WTC11 (cell line): ENCODE data around the gene KCNJ6. TPM values are rescaled to one million over a fixed set of nuclear protein-coding genes. Genes with fewer than 3 reads are reported as not detected.

Experiments used
- ATAC-seq: fragments of 200-7000 bp; cut with Tn5 transposase; 2 replicates; pipeline ENCODE4 v1.10.0; 2021; ENCODE audit warnings: mild to moderate bottlenecking, moderate library complexity
- CTCF ChIA-PET: fragments of 300-600 bp; sonication (Branson Sonifier 250); formaldehyde crosslinking; loops from one replicate; lab custom pipeline; 2021; ENCODE audit warnings: antibody characterized with exemption; lab: Charles Lee
- POLR2A ChIA-PET: fragments of 350-600 bp; sonication (Branson Sonifier 250); formaldehyde crosslinking; loops from one replicate; lab custom pipeline; 2021; ENCODE audit warnings: antibody characterized with exemption; lab: Charles Lee
- DNase-seq: peaks from one replicate; pipeline ENCODE4 v3.0.0; 2021; ENCODE audit warnings: low spot score
- H3K27ac Mint-ChIP-seq: 2 replicates; pipeline ENCODE4 v1.8.0; 2021; ENCODE audit warnings: mixed read lengths
- H3K27me3 Mint-ChIP-seq: 2 replicates; pipeline ENCODE4 v1.8.0; 2021; ENCODE audit warnings: low read depth, mild to moderate bottlenecking, moderate library complexity, mixed read lengths
- H3K36me3 Mint-ChIP-seq: 2 replicates; pipeline ENCODE4 v1.8.0; 2021; ENCODE audit warnings: mixed read lengths
- H3K4me1 Mint-ChIP-seq: 2 replicates; pipeline ENCODE4 v1.8.0; 2022; ENCODE audit warnings: mixed read lengths
- H3K4me3 Mint-ChIP-seq: 2 replicates; pipeline ENCODE4 v1.8.0; 2021; ENCODE audit warnings: mild to moderate bottlenecking, moderate library complexity, mixed read lengths
- H3K9me3 Mint-ChIP-seq: 2 replicates; pipeline ENCODE4 v1.8.0; 2021; ENCODE audit warnings: mixed read lengths
- CBFB ChIP-seq: sonication (generic); formaldehyde crosslinking; IDR thresholded peaks from 2 replicates; pipeline ENCODE4 v1.8.1; 2022; ENCODE audit warnings: mild to moderate bottlenecking, low read depth, missing genetic modification reagents
- ELF4 ChIP-seq: sonication (generic); formaldehyde crosslinking; IDR thresholded peaks from 2 replicates; pipeline ENCODE4 v1.8.1; 2022; ENCODE audit warnings: low read depth, mild to moderate bottlenecking, moderate library complexity, missing genetic modification reagents
- FOXP1 ChIP-seq: sonication (generic); formaldehyde crosslinking; IDR thresholded peaks from 2 replicates; pipeline ENCODE4 v1.8.0; 2022; ENCODE audit warnings: missing genetic modification reagents, mild to moderate bottlenecking, moderate library complexity, borderline replicate concordance
- JUN ChIP-seq: sonication (generic); formaldehyde crosslinking; IDR thresholded peaks from 2 replicates; pipeline ENCODE4 v1.8.0; 2023; ENCODE audit warnings: mild to moderate bottlenecking, missing genetic modification reagents
- NFATC4 ChIP-seq: fragments of 250-450 bp; sonication (Bioruptor Pico); IDR thresholded peaks from 2 replicates; pipeline ENCODE4 v1.9.0; 2021; ENCODE audit warnings: mild to moderate bottlenecking
- NFYB ChIP-seq: sonication (generic); formaldehyde crosslinking; conservative IDR thresholded peaks from 2 replicates; pipeline ENCODE4 v1.8.0; 2022; ENCODE audit warnings: low read depth, missing genetic modification reagents
- NR3C1 ChIP-seq: sonication (generic); formaldehyde crosslinking; conservative IDR thresholded peaks from 2 replicates; pipeline ENCODE4 v1.8.1; 2023; ENCODE audit warnings: low read depth, mild to moderate bottlenecking, missing genetic modification reagents
- RORB ChIP-seq: fragments of 250-450 bp; sonication (Bioruptor Pico); IDR thresholded peaks from 2 replicates; pipeline ENCODE4 v1.9.0; 2021; ENCODE audit warnings: mild to moderate bottlenecking
- SMAD3 ChIP-seq: sonication (generic); formaldehyde crosslinking; IDR thresholded peaks from 2 replicates; pipeline ENCODE4 v1.8.0; 2022; ENCODE audit warnings: missing genetic modification reagents, mild to moderate bottlenecking, borderline replicate concordance
- TEAD4 ChIP-seq: sonication (generic); formaldehyde crosslinking; IDR thresholded peaks from 2 replicates; pipeline ENCODE4 v1.8.0; 2022; ENCODE audit warnings: mild to moderate bottlenecking, missing genetic modification reagents
- ZNF121 ChIP-seq: sonication (generic); formaldehyde crosslinking; IDR thresholded peaks from 2 replicates; pipeline ENCODE4 v1.8.0; 2023; ENCODE audit warnings: missing genetic modification reagents
- total RNA-seq: library from RNA; stranded (reverse); gene quantifications from 3 replicates; pipeline ENCODE4 v1.2.3, GENCODE V29; 2021
- TF ChIP-seq, protein P1 (sequence below): sonication (generic); formaldehyde crosslinking; conservative IDR thresholded peaks from 2 replicates; pipeline ENCODE4 v1.8.1; 2022; ENCODE audit warnings: mild to moderate bottlenecking, missing genetic modification reagents
- TF ChIP-seq, protein P2 (sequence below): sonication (generic); formaldehyde crosslinking; IDR thresholded peaks from 2 replicates; pipeline ENCODE4 v1.8.1; 2022; ENCODE audit warnings: low read depth, missing genetic modification reagents, borderline replicate concordance
- TF ChIP-seq, protein P3 (sequence below): sonication (generic); formaldehyde crosslinking; IDR thresholded peaks from 2 replicates; pipeline ENCODE4 v1.8.0; 2022; ENCODE audit warnings: missing genetic modification reagents
- TF ChIP-seq, protein P4 (sequence below): sonication (generic); formaldehyde crosslinking; IDR thresholded peaks from 2 replicates; pipeline ENCODE4 v1.8.0; 2022; ENCODE audit warnings: mild to moderate bottlenecking, missing genetic modification reagents
- TF ChIP-seq, protein P5 (sequence below): fragments of 250-450 bp; sonication (Bioruptor Pico); IDR thresholded peaks from 2 replicates; pipeline ENCODE4 v1.9.0; 2021; ENCODE audit warnings: mild to moderate bottlenecking
- TF ChIP-seq, protein P6 (sequence below): sonication (generic); formaldehyde crosslinking; IDR thresholded peaks from 2 replicates; pipeline ENCODE4 v1.8.1; 2022; ENCODE audit warnings: mild to moderate bottlenecking, missing genetic modification reagents, moderate library complexity, borderline replicate concordance
- TF ChIP-seq, protein P7 (sequence below): sonication (generic); formaldehyde crosslinking; IDR thresholded peaks from 2 replicates; pipeline ENCODE4 v1.8.0; 2022; ENCODE audit warnings: mild to moderate bottlenecking, missing genetic modification reagents
- TF ChIP-seq, protein P8 (sequence below): sonication (generic); formaldehyde crosslinking; IDR thresholded peaks from 2 replicates; pipeline ENCODE4 v1.8.1; 2023; ENCODE audit warnings: mild to moderate bottlenecking, missing genetic modification reagents, moderate library complexity

Gene KCNJ6
- total RNA-seq, 1 experiment from 2014 or later: 0.35 TPM

DNA sequence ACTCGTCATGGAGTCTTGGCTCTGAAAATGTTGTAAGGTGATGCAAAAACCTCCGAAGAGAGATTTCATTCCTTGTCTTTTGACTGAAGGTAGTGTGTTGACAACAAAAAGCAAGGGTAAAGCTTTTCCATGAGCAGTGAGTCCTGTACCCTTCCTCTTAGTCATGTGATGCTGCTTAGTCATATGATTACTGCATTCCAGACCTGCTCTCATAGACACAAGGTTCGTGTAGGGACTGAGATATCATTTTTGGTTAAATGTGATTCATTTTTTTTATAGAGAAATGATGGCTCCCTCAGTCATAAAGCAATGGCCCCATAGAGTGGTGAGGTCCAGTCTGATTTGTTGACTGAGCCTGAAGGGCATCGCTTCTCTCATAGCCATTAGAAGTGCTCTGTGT, 9.2 kb downstream of the KCNJ6 start:
- H3K9me3 Mint-ChIP-seq: no peaks in the 10 kb centered on the region
- no peak for DNase-seq
- no peaks in the 10 kb centered on the region for H3K36me3 Mint-ChIP-seq
- no peaks in the 10 kb centered on the region for H3K27me3 Mint-ChIP-seq
- H3K4me1 Mint-ChIP-seq: no peaks in the 10 kb centered on the region
- H3K27ac Mint-ChIP-seq: no peak overlapping the region
- ChIA-PET CTCF (interaction anchor here (0.8 to 1.1 kb wide), 2 partner anchors 148 to 206 kb away, joined by 3 read pairs; no protein-coding TSS in a partner anchor), POLR2A (no interaction called here)
- no peak for ATAC-seq
- H3K4me3 Mint-ChIP-seq: no peak overlapping the region
- TF ChIP-seq, protein P1, sequence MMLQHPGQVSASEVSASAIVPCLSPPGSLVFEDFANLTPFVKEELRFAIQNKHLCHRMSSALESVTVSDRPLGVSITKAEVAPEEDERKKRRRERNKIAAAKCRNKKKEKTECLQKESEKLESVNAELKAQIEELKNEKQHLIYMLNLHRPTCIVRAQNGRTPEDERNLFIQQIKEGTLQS (CRISPR knock-in tag): no peak
- no peak for TF ChIP-seq SMAD3 (CRISPR knock-in tag)
- TF ChIP-seq, protein P2, sequence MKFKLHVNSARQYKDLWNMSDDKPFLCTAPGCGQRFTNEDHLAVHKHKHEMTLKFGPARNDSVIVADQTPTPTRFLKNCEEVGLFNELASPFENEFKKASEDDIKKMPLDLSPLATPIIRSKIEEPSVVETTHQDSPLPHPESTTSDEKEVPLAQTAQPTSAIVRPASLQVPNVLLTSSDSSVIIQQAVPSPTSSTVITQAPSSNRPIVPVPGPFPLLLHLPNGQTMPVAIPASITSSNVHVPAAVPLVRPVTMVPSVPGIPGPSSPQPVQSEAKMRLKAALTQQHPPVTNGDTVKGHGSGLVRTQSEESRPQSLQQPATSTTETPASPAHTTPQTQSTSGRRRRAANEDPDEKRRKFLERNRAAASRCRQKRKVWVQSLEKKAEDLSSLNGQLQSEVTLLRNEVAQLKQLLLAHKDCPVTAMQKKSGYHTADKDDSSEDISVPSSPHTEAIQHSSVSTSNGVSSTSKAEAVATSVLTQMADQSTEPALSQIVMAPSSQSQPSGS: no peak
- TF ChIP-seq, protein P3, sequence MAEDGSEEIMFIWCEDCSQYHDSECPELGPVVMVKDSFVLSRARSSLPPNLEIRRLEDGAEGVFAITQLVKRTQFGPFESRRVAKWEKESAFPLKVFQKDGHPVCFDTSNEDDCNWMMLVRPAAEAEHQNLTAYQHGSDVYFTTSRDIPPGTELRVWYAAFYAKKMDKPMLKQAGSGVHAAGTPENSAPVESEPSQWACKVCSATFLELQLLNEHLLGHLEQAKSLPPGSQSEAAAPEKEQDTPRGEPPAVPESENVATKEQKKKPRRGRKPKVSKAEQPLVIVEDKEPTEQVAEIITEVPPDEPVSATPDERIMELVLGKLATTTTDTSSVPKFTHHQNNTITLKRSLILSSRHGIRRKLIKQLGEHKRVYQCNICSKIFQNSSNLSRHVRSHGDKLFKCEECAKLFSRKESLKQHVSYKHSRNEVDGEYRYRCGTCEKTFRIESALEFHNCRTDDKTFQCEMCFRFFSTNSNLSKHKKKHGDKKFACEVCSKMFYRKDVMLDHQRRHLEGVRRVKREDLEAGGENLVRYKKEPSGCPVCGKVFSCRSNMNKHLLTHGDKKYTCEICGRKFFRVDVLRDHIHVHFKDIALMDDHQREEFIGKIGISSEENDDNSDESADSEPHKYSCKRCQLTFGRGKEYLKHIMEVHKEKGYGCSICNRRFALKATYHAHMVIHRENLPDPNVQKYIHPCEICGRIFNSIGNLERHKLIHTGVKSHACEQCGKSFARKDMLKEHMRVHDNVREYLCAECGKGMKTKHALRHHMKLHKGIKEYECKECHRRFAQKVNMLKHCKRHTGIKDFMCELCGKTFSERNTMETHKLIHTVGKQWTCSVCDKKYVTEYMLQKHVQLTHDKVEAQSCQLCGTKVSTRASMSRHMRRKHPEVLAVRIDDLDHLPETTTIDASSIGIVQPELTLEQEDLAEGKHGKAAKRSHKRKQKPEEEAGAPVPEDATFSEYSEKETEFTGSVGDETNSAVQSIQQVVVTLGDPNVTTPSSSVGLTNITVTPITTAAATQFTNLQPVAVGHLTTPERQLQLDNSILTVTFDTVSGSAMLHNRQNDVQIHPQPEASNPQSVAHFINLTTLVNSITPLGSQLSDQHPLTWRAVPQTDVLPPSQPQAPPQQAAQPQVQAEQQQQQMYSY (CRISPR knock-in tag): no peak
- TF ChIP-seq, protein P4, sequence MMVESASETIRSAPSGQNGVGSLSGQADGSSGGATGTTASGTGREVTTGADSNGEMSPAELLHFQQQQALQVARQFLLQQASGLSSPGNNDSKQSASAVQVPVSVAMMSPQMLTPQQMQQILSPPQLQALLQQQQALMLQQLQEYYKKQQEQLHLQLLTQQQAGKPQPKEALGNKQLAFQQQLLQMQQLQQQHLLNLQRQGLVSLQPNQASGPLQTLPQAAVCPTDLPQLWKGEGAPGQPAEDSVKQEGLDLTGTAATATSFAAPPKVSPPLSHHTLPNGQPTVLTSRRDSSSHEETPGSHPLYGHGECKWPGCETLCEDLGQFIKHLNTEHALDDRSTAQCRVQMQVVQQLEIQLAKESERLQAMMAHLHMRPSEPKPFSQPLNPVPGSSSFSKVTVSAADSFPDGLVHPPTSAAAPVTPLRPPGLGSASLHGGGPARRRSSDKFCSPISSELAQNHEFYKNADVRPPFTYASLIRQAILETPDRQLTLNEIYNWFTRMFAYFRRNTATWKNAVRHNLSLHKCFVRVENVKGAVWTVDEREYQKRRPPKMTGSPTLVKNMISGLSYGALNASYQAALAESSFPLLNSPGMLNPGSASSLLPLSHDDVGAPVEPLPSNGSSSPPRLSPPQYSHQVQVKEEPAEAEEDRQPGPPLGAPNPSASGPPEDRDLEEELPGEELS (CRISPR knock-in tag): no peak
- TF ChIP-seq, protein P5, sequence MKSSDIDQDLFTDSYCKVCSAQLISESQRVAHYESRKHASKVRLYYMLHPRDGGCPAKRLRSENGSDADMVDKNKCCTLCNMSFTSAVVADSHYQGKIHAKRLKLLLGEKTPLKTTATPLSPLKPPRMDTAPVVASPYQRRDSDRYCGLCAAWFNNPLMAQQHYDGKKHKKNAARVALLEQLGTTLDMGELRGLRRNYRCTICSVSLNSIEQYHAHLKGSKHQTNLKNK (CRISPR knock-in tag): no peak
- no peak for TF ChIP-seq NFATC4 (CRISPR knock-in tag)
- TF ChIP-seq ELF4 (CRISPR knock-in tag): no peak
- TF ChIP-seq ZNF121 (CRISPR knock-in tag): no peak
- no peak for TF ChIP-seq NFYB (CRISPR knock-in tag)
- TF ChIP-seq, protein P6, sequence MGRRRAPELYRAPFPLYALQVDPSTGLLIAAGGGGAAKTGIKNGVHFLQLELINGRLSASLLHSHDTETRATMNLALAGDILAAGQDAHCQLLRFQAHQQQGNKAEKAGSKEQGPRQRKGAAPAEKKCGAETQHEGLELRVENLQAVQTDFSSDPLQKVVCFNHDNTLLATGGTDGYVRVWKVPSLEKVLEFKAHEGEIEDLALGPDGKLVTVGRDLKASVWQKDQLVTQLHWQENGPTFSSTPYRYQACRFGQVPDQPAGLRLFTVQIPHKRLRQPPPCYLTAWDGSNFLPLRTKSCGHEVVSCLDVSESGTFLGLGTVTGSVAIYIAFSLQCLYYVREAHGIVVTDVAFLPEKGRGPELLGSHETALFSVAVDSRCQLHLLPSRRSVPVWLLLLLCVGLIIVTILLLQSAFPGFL: no peak
- no peak for TF ChIP-seq CBFB
- TF ChIP-seq FOXP1 (CRISPR knock-in tag): no peak

DNA sequence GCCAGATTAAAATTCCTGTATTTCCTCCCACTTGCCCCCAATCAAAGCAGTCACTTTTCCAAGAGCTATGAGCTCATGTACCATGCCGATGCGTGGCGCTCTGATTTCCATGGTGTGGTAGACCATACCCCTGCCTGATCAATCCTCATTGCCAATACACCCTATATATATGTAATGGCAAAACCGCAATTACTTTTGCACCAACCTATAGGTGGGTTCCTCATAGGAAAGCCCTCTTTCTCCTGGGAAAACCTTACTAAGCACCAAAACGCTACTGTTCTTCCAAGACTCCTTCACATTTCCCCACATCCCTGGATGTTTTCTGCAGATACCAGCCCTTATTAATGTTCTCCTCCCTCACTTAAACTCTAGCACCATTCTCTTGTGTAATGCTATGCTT, 11.0 kb downstream of the KCNJ6 start:
- no peak overlapping the region for H3K27ac Mint-ChIP-seq
- no peak overlapping the region for H3K4me3 Mint-ChIP-seq

More for the DNA sequence above, 11.0 kb downstream of the KCNJ6 start:
- TF ChIP-seq NR3C1 (CRISPR knock-in tag) (no peak), TEAD4 (no peak), RORB (CRISPR knock-in tag) (no peak), JUN (CRISPR knock-in tag) (no peak)
- TF ChIP-seq, protein P7, sequence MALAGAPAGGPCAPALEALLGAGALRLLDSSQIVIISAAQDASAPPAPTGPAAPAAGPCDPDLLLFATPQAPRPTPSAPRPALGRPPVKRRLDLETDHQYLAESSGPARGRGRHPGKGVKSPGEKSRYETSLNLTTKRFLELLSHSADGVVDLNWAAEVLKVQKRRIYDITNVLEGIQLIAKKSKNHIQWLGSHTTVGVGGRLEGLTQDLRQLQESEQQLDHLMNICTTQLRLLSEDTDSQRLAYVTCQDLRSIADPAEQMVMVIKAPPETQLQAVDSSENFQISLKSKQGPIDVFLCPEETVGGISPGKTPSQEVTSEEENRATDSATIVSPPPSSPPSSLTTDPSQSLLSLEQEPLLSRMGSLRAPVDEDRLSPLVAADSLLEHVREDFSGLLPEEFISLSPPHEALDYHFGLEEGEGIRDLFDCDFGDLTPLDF: no peak
- TF ChIP-seq, protein P1 (CRISPR knock-in tag): no peak
- TF ChIP-seq, protein P8, sequence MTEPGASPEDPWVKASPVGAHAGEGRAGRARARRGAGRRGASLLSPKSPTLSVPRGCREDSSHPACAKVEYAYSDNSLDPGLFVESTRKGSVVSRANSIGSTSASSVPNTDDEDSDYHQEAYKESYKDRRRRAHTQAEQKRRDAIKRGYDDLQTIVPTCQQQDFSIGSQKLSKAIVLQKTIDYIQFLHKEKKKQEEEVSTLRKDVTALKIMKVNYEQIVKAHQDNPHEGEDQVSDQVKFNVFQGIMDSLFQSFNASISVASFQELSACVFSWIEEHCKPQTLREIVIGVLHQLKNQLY: no peak
- DNase-seq: no peak
- Mint-ChIP-seq H3K27me3 (no peaks in the 10 kb centered on the region), H3K9me3 (no peaks in the 10 kb centered on the region), H3K36me3 (no peaks in the 10 kb centered on the region), H3K4me1 (no peaks in the 10 kb centered on the region)
- CTCF ChIA-PET: no interaction called here
- POLR2A ChIA-PET: no interaction called here
- no peak for ATAC-seq
